ES-I3 (cell line): ENCODE measurements around the gene KCNAB2.
"Not testable (repeated sequence)": the region's sequence is repeated elsewhere in the genome, so short reads cannot be mapped to it uniquely, and the experiment has no call there.

Experiments
- H3K36me3 ChIP-seq: 2 replicates; pipeline ENCODE4 v1.6.1; 2013; ENCODE audit warnings: mild to moderate bottlenecking, low read length, control low read depth, moderate library complexity; ENCODE audit not compliant: insufficient read depth
- H3K4me1 ChIP-seq: 2 replicates; pipeline ENCODE4 v1.6.1; 2013; ENCODE audit warnings: mild to moderate bottlenecking, control low read depth, low read length; ENCODE audit not compliant: insufficient read depth
- H3K9ac ChIP-seq: 2 replicates; pipeline ENCODE4 v1.6.1; 2013; ENCODE audit warnings: low read depth, mild to moderate bottlenecking, low read length, moderate library complexity
- H3K9me3 ChIP-seq: 2 replicates; pipeline ENCODE4 v1.6.1; 2013; ENCODE audit warnings: mild to moderate bottlenecking, low read length, moderate library complexity; ENCODE audit not compliant: control insufficient read depth, insufficient read depth

Gene KCNAB2

DNA sequence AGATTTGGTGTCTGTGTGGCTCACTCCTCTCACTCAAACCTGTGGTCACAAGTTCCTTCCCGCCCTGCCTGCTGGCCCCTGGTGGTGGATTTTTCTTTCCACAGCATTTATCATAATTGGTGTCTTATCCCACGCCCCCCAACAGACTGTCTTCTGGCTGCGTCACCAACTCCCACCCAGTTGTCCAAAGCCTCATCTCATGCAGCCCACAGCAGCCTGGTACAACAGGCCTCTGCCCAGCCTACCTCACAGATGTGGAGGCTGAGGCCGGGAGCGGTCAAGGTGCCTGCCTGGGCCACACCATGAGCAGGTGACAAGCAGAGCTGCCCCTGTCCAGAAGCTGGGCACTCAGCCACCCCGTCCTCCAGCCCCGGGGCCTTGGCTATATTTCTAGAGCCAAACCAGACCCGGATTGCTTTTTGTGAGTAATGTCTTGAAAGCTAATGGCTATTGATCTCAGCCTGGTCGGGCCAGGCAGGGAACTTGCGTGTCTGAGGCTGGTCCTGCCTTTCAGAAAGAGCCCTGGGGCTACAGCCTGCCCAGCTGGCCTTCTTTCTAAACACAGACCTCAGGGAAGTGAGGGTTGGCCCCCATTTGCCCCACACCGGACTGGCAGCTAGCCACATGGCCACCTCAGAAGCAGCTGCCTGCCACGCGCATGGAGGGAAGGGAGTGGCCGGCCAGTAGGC, 2.6 kb downstream of the KCNAB2 start:
- Histone ChIP-seq H3K9ac (no peak overlapping the region), H3K9me3 (no peaks in the 10 kb centered on the region), H3K36me3 (no peaks in the 10 kb centered on the region), H3K4me1 (0 out of 2 replicates have a peak, but pooled peaks cover 4% of the 10 kb centered on the region)

- H3K9me3 ChIP-seq = no peaks in the 10 kb centered on the region
- 0 out of 2 replicates have a peak, but pooled peaks cover 4% of the 10 kb centered on the region for H3K4me1 ChIP-seq
- no peaks in the 10 kb centered on the region for H3K36me3 ChIP-seq
- no peak overlapping the region for H3K9ac ChIP-seq
Observed at GRCh38 chr1:6049419-6049818, 3.7 kb downstream of the KCNAB2 start.

GRCh38 chr1:6051423-6051822, 5.7 kb downstream of the KCNAB2 start:
- Histone ChIP-seq H3K4me1 (0 out of 2 replicates have a peak, but pooled peaks cover 4% of the 10 kb centered on the region), H3K9me3 (no peaks in the 10 kb centered on the region), H3K9ac (no peak overlapping the region), H3K36me3 (no peaks in the 10 kb centered on the region)

- Histone ChIP-seq H3K4me1 (0 out of 2 replicates have a peak, but pooled peaks cover 4% of the 10 kb centered on the region), H3K9me3 (no peaks in the 10 kb centered on the region), H3K36me3 (no peaks in the 10 kb centered on the region), H3K9ac (peak overlapping the region; percentile 10; the same call in 1 of the 2 replicates)
Observed at GRCh38 chr1:6052543-6053205, 7.0 kb downstream of the KCNAB2 start.

- H3K9me3 ChIP-seq = no peaks in the 10 kb centered on the region
- no peaks in the 10 kb centered on the region for H3K36me3 ChIP-seq
- H3K4me1 ChIP-seq = 0 out of 2 replicates have a peak, but pooled peaks cover 4% of the 10 kb centered on the region
- no peak overlapping the region for H3K9ac ChIP-seq
Observed at GRCh38 chr1:6053206-6053546, 7.5 kb downstream of the KCNAB2 start.

GRCh38 chr1:6054596-6054995, 8.9 kb downstream of the KCNAB2 start:
- H3K4me1 ChIP-seq = 0 out of 2 replicates have a peak, but pooled peaks cover 4% of the 10 kb centered on the region
- H3K9ac ChIP-seq = no peak overlapping the region
- H3K9me3 ChIP-seq = no peaks in the 10 kb centered on the region
- H3K36me3 ChIP-seq = no peaks in the 10 kb centered on the region

- Histone ChIP-seq H3K9me3 (no peaks in the 10 kb centered on the region), H3K36me3 (no peaks in the 10 kb centered on the region), H3K9ac (no peak overlapping the region), H3K4me1 (0 out of 2 replicates have a peak, but pooled peaks cover 4% of the 10 kb centered on the region)
Observed at GRCh38 chr1:6056572-6056948, 10.9 kb downstream of the KCNAB2 start.

GRCh38 chr1:6057170-6057845, 11.6 kb downstream of the KCNAB2 start:
- no peak overlapping the region for H3K9ac ChIP-seq
- H3K4me1 ChIP-seq = 0 out of 2 replicates have a peak, but pooled peaks cover 4% of the 10 kb centered on the region
- no peaks in the 10 kb centered on the region for H3K9me3 ChIP-seq
- H3K36me3 ChIP-seq = no peaks in the 10 kb centered on the region

GRCh38 chr1:6059866-6060265, 14.2 kb downstream of the KCNAB2 start:
- no peaks in the 10 kb centered on the region for H3K36me3 ChIP-seq
- H3K4me1 ChIP-seq = no peaks in the 10 kb centered on the region
- H3K9ac ChIP-seq = no peak overlapping the region

GRCh38 chr1:6062670-6063069, 17.0 kb downstream of the KCNAB2 start:
- H3K4me1 ChIP-seq = no peaks in the 10 kb centered on the region

More at GRCh38 chr1:6059866-6060265, 14.2 kb downstream of the KCNAB2 start:
- no peaks in the 10 kb centered on the region for H3K9me3 ChIP-seq

GRCh38 chr1:6063532-6064053, 17.9 kb downstream of the KCNAB2 start:
- not testable (repeated sequence) for H3K36me3 ChIP-seq, H3K9me3 ChIP-seq, H3K4me1 ChIP-seq, H3K9ac ChIP-seq

More at GRCh38 chr1:6062670-6063069, 17.0 kb downstream of the KCNAB2 start:
- H3K36me3 ChIP-seq = no peaks in the 10 kb centered on the region
- no peak overlapping the region for H3K9ac ChIP-seq
- no peaks in the 10 kb centered on the region for H3K9me3 ChIP-seq

- Histone ChIP-seq H3K9me3 (no peaks in the 10 kb centered on the region), H3K36me3 (no peaks in the 10 kb centered on the region), H3K9ac (no peak overlapping the region), H3K4me1 (no peaks in the 10 kb centered on the region)
Observed at GRCh38 chr1:6065093-6065858, 19.6 kb downstream of the KCNAB2 start.

- no peak overlapping the region for H3K9ac ChIP-seq
- H3K9me3 ChIP-seq = no peaks in the 10 kb centered on the region
- H3K36me3 ChIP-seq = no peaks in the 10 kb centered on the region
- H3K4me1 ChIP-seq = no peaks in the 10 kb centered on the region
Observed at GRCh38 chr1:6066680-6067079, 21.0 kb downstream of the KCNAB2 start.

GRCh38 chr1:6068073-6068472, 22.4 kb downstream of the KCNAB2 start:
- Histone ChIP-seq H3K36me3 (no peaks in the 10 kb centered on the region), H3K4me1 (no peaks in the 10 kb centered on the region), H3K9me3 (no peaks in the 10 kb centered on the region), H3K9ac (no peak overlapping the region)
